ENCODE results near the gene KCNQ1.

- TF ChIP-seq EZH2 (IDR thresholded peaks at IDR 0.05; ENCODE audit: insufficient read depth, poor library complexity, severe bottlenecking): no peak
- no peak for TF ChIP-seq EZH2phosphoT487 (IDR thresholded peaks at IDR 0.05; ENCODE audit: insufficient read depth, low read depth)
Measured at GRCh38 chr11:2858995-2859698, 414.3 kb downstream of the KCNQ1 start.
